ENCODE measurements around the gene CHN2.

GRCh38 chr7:29318853-29319718 is 124.5 kb downstream of the CHN2 start:
- TF ChIP-seq SIN3A (IDR thresholded peaks at IDR 0.05; ENCODE audit: borderline replicate concordance, insufficient read depth, low read length) (no peak), POLR2AphosphoS5 (IDR thresholded peaks at IDR 0.05; ENCODE audit: low read depth, low read length) (no peak), TAF1 (IDR thresholded peaks at IDR 0.05; ENCODE audit: borderline replicate concordance, insufficient read depth, low read length) (no peak), FOXP2 (optimal IDR thresholded peaks at IDR 0.05; ENCODE audit: borderline replicate concordance, extremely low read depth, extremely low read length, insufficient read depth) (no peak)
- TF ChIP-seq, protein P1, sequence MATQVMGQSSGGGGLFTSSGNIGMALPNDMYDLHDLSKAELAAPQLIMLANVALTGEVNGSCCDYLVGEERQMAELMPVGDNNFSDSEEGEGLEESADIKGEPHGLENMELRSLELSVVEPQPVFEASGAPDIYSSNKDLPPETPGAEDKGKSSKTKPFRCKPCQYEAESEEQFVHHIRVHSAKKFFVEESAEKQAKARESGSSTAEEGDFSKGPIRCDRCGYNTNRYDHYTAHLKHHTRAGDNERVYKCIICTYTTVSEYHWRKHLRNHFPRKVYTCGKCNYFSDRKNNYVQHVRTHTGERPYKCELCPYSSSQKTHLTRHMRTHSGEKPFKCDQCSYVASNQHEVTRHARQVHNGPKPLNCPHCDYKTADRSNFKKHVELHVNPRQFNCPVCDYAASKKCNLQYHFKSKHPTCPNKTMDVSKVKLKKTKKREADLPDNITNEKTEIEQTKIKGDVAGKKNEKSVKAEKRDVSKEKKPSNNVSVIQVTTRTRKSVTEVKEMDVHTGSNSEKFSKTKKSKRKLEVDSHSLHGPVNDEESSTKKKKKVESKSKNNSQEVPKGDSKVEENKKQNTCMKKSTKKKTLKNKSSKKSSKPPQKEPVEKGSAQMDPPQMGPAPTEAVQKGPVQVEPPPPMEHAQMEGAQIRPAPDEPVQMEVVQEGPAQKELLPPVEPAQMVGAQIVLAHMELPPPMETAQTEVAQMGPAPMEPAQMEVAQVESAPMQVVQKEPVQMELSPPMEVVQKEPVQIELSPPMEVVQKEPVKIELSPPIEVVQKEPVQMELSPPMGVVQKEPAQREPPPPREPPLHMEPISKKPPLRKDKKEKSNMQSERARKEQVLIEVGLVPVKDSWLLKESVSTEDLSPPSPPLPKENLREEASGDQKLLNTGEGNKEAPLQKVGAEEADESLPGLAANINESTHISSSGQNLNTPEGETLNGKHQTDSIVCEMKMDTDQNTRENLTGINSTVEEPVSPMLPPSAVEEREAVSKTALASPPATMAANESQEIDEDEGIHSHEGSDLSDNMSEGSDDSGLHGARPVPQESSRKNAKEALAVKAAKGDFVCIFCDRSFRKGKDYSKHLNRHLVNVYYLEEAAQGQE (IDR thresholded peaks at IDR 0.05; ENCODE audit: insufficient read depth in 1 of 2, low read depth in 2 of 2, low read length in 2 of 2): no peak

Data from PFSK-1 (cell line).